Keratinocyte (primary cell): ENCODE measurements around the gene OSBPL8. TPM values are rescaled to one million over a fixed set of nuclear protein-coding genes. Genes with fewer than 3 reads are reported as not detected.

ENCODE experiments used
- DNase-seq: peaks from one replicate; pipeline ENCODE4 v3.0.0-alpha.2; 2011; ENCODE audit warnings: low read depth, missing footprints, low spot score
- FAIRE-seq: peaks from 2 replicates; lab custom pipeline; 2011; peaks lifted over from hg19 to GRCh38; lab: Jason Lieb, UNC
- H2AFZ ChIP-seq: 2 replicates; pipeline ENCODE4 v1.6.0; 2012; ENCODE audit warnings: low read length, control low read depth, inconsistent platforms; ENCODE audit not compliant: control insufficient read depth
- H3K27ac ChIP-seq: 2 replicates; pipeline ENCODE4 v1.5.1; 2011; ENCODE audit warnings: low read length; ENCODE audit not compliant: control insufficient read depth, insufficient read depth
- H3K27me3 ChIP-seq: 3 replicates; pipeline ENCODE4 v1.6.0; 2011; ENCODE audit warnings: low read length; ENCODE audit not compliant: control insufficient read depth, insufficient read depth; ENCODE audit errors: extremely low read depth
- H3K36me3 ChIP-seq, 2 experiments: 2 replicates in 1 of 2; 3 replicates in 1 of 2; pipeline ENCODE4 v1.5.1; 2011; ENCODE audit warnings: low read length in 2 of 2, mild to moderate bottlenecking in 1 of 2; ENCODE audit not compliant: control insufficient read depth in 2 of 2, insufficient read depth in 2 of 2; ENCODE audit errors: extremely low read depth in 1 of 2
- H3K4me1 ChIP-seq: 3 replicates; pipeline ENCODE4 v1.5.1; 2011; ENCODE audit warnings: low read length; ENCODE audit not compliant: control insufficient read depth, insufficient read depth; ENCODE audit errors: extremely low read depth
- H3K4me2 ChIP-seq: 3 replicates; pipeline ENCODE4 v1.6.0; 2011; ENCODE audit warnings: low read depth, low read length; ENCODE audit not compliant: control insufficient read depth, insufficient read depth; ENCODE audit errors: extremely low read depth
- H3K4me3 ChIP-seq, 3 experiments: fragments of 200-600 bp in 1 of 3; sonication (generic) in 1 of 3; 2 replicates in 2 of 3; 3 replicates in 1 of 3; pipeline ENCODE4 v1.5.1; 2011 to 2016; ENCODE audit warnings: low read length in 3 of 3, mild to moderate bottlenecking in 3 of 3, control low read depth in 2 of 3, inconsistent platforms in 1 of 3, low read depth in 1 of 3, mixed read lengths in 1 of 3, mixed run types in 1 of 3, moderate library complexity in 1 of 3; ENCODE audit not compliant: control insufficient read depth in 2 of 3, insufficient read depth in 2 of 3; ENCODE audit errors: extremely low read depth in 1 of 3
- H3K79me2 ChIP-seq: 2 replicates; pipeline ENCODE4 v1.6.0; 2012; ENCODE audit warnings: low read length; ENCODE audit not compliant: control insufficient read depth, insufficient read depth
- H3K9ac ChIP-seq: 3 replicates; pipeline ENCODE4 v1.6.0; 2011; ENCODE audit warnings: low read length; ENCODE audit not compliant: control insufficient read depth, insufficient read depth; ENCODE audit errors: extremely low read depth
- H3K9me1 ChIP-seq: 3 replicates; pipeline ENCODE4 v1.6.0; 2011; ENCODE audit warnings: low read length; ENCODE audit not compliant: control insufficient read depth, insufficient read depth; ENCODE audit errors: extremely low read depth
- H3K9me3 ChIP-seq: 2 replicates; pipeline ENCODE4 v1.5.1; 2012; ENCODE audit warnings: low read depth, low read length; ENCODE audit not compliant: control insufficient read depth
- H4K20me1 ChIP-seq: 3 replicates; pipeline ENCODE4 v1.6.0; 2011; ENCODE audit warnings: low read length; ENCODE audit not compliant: control insufficient read depth, insufficient read depth; ENCODE audit errors: extremely low read depth
- CTCF ChIP-seq, 3 experiments: IDR thresholded peaks in 1 of 3; conservative IDR thresholded peaks in 1 of 3; optimal IDR thresholded peaks in 1 of 3; 2 replicates in 2 of 3; 3 replicates in 1 of 3; pipeline versions ENCODE3 to v1.5.1; 2011; ENCODE audit warnings: low read length in 3 of 3, mild to moderate bottlenecking in 3 of 3, moderate library complexity in 2 of 3, control low read depth in 1 of 3, inconsistent platforms in 1 of 3; ENCODE audit not compliant: insufficient read depth in 2 of 3; ENCODE audit errors: extremely low read depth in 1 of 3
- EZH2 ChIP-seq: IDR thresholded peaks from one replicate; pipeline ENCODE4 v1.6.1; 2012; ENCODE audit warnings: inconsistent platforms, mild to moderate bottlenecking, low read length, moderate library complexity
- dilution Hi-C: fragments of 300-500 bp; cut with MboI; formaldehyde crosslinking; loops from one replicate; pipeline ENCODE4 v1.7.0; 2020; ENCODE audit warnings: low sequenced_read_pairs; ENCODE audit not compliant: extremely low pct_ligation_motif_present
- polyA plus RNA-seq, 5 experiments: library from polyadenylated mRNA; depleted of rRNA in 3 of 5; stranded (reverse) in 3 of 5; stranded (forward) in 1 of 5; unstranded in 1 of 5; fragments of >200 nt; gene quantifications; 1 replicate in 1 of 5; 2 replicates in 3 of 5; 3 replicates in 1 of 5; pipeline versions ENCODE4 v1.2.1 to v1.2.3, GENCODE V29; 2011 to 2012; ENCODE audit warnings: missing spikeins in 2 of 5, low read depth in 1 of 5, low replicate concordance in 1 of 5

OSBPL8 gene
- polyA plus RNA-seq, 1 donor (not counting 4 experiments of a cell fraction or from before 2014, with no cell fraction given) = 33.7 TPM

GRCh38 chr12:76375939-76376338, 183.6 kb downstream of the OSBPL8 start:
- Histone ChIP-seq H3K4me3 (no peak overlapping the region), H3K36me3 (peaks cover 1 to 7% of the 10 kb centered on the region in 2 experiments), H3K9me3 (no peaks in the 10 kb centered on the region), H3K27ac (no peak overlapping the region), H3K79me2 (no peaks in the 10 kb centered on the region), H3K9me1 (peaks cover 3% of the 10 kb centered on the region), H3K9ac (no peak overlapping the region), H3K27me3 (no peaks in the 10 kb centered on the region), H3K4me1 (peaks cover 14% of the 10 kb centered on the region), H3K4me2 (no peak overlapping the region), H2AFZ (no peak overlapping the region), H4K20me1 (no peaks in the 10 kb centered on the region)
- FAIRE-seq (no peak), DNase-seq (no peak)
- dilution Hi-C loops = no loop called here
- TF ChIP-seq CTCF (optimal IDR thresholded peaks at IDR 0.05 in 1 of 3, IDR thresholded peaks at IDR 0.05 in 1 of 3, conservative IDR thresholded peaks at IDR 0.05 in 1 of 3; ENCODE audit: extremely low read depth in 1 of 3, insufficient read depth in 2 of 3, low read length in 3 of 3) (no peak), EZH2 (no peak)

- Histone ChIP-seq H3K4me3 (no peak overlapping the region), H3K79me2 (no peaks in the 10 kb centered on the region), H3K4me2 (no peak overlapping the region), H2AFZ (no peak overlapping the region), H3K9me3 (no peaks in the 10 kb centered on the region), H3K27ac (no peak overlapping the region), H3K27me3 (no peaks in the 10 kb centered on the region), H3K9ac (no peak overlapping the region), H3K36me3 (peaks cover 1 to 7% of the 10 kb centered on the region in 2 experiments), H4K20me1 (no peaks in the 10 kb centered on the region), H3K9me1 (peaks cover 3% of the 10 kb centered on the region), H3K4me1 (peaks cover 14% of the 10 kb centered on the region)
- FAIRE-seq = no peak
- TF ChIP-seq CTCF (optimal IDR thresholded peaks at IDR 0.05 in 1 of 3, IDR thresholded peaks at IDR 0.05 in 1 of 3, conservative IDR thresholded peaks at IDR 0.05 in 1 of 3; ENCODE audit: extremely low read depth in 1 of 3, insufficient read depth in 2 of 3, low read length in 3 of 3) = no peak
- no peak for TF ChIP-seq EZH2
- DNase-seq = no peak
- dilution Hi-C loops = no loop called here
Observed at GRCh38 chr12:76375470-76375869, 184.1 kb downstream of the OSBPL8 start.
